ENCODE results near the gene GOLGA8S. TPM values are rescaled to one million over a fixed set of nuclear protein-coding genes. Genes with fewer than 3 reads are reported as not detected.
"Not testable (repeated sequence)": the region's sequence is repeated elsewhere in the genome, so short reads cannot be mapped to it uniquely, and the experiment has no call there.

GOLGA8S gene
- total RNA-seq, 1 donor from 2014 or later, result not detected

GRCh38 chr15:23395030-23395692, 40.6 kb downstream of the GOLGA8S start:
- Histone ChIP-seq H3K4me2 (no peak overlapping the region), H3K4me1 (no peaks in the 10 kb centered on the region), H3F3A (ENCODE audit: low read depth) (no peaks in the 10 kb centered on the region), H3K27ac (no peak overlapping the region), H3K27me3 (no peaks in the 10 kb centered on the region), H3K36me3 (no peaks in the 10 kb centered on the region), H3K4me3 (no peak overlapping the region), H3K9ac (no peak overlapping the region), H3K79me2 (ENCODE audit: low read depth) (no peaks in the 10 kb centered on the region), H4K20me1 (ENCODE audit: low read depth) (no peaks in the 10 kb centered on the region), H2AFZ (replicated peaks) (no peak overlapping the region), H3K9me3 (ENCODE audit: low read depth) (no peaks in the 10 kb centered on the region)
- Mint-ChIP-seq H3K4me3 (no peak overlapping the region), H3K4me1 (no peaks in the 10 kb centered on the region), H3K27me3 (ENCODE audit: insufficient read depth, low read depth) (peaks cover 2% of the 10 kb centered on the region), H3K36me3 (no peaks in the 10 kb centered on the region), H3K9me3 (peaks cover 27% of the 10 kb centered on the region), H3K27ac (no peak overlapping the region)
- TF ChIP-seq EZH2 (IDR thresholded peaks at IDR 0.05) (no peak), CTCF (IDR thresholded peaks at IDR 0.05) (no peak), EZH2phosphoT487 (IDR thresholded peaks at IDR 0.05) (no peak)
- DNase-seq (ENCODE audit: low spot score), result no peak

DNA sequence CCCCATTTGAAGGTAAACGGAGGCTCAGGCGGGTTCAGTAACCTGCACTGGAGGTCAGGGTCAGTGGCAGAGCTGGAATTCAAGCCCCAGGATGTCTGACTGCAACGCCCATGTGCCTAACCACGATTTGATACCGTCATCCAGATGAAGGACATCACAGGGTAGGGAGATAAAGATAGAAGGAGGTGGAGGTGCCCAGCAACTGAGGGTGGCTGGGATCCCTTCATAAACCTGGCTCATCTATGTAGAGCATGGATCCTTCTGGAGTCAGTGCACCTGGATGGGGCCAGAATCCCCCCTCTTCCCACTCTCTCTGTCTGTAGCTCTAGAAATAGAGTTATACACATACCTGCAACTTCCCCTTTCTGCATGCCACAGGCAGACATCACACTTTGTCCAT, 41.3 kb downstream of the GOLGA8S start:
- no peaks in the 10 kb centered on the region for H3K4me1 Mint-ChIP-seq
- peaks cover 2% of the 10 kb centered on the region for H3K27me3 Mint-ChIP-seq (ENCODE audit: insufficient read depth, low read depth)
- Histone ChIP-seq H3K79me2 (ENCODE audit: low read depth) (no peaks in the 10 kb centered on the region), H2AFZ (replicated peaks) (no peak overlapping the region), H3K4me3 (no peak overlapping the region), H3K27me3 (no peaks in the 10 kb centered on the region), H3K4me1 (no peaks in the 10 kb centered on the region), H3K4me2 (no peak overlapping the region), H3K9me3 (ENCODE audit: low read depth) (no peaks in the 10 kb centered on the region), H3F3A (ENCODE audit: low read depth) (no peaks in the 10 kb centered on the region), H4K20me1 (ENCODE audit: low read depth) (no peaks in the 10 kb centered on the region), H3K36me3 (no peaks in the 10 kb centered on the region), H3K9ac (no peak overlapping the region), H3K27ac (no peak overlapping the region)
- peaks cover 29% of the 10 kb centered on the region for H3K9me3 Mint-ChIP-seq
- no peak overlapping the region for H3K27ac Mint-ChIP-seq
- no peaks in the 10 kb centered on the region for H3K36me3 Mint-ChIP-seq
- no peak for DNase-seq (ENCODE audit: low spot score)
- no peak overlapping the region for H3K4me3 Mint-ChIP-seq
- TF ChIP-seq EZH2 (IDR thresholded peaks at IDR 0.05) (no peak), CTCF (IDR thresholded peaks at IDR 0.05) (no peak)

DNA sequence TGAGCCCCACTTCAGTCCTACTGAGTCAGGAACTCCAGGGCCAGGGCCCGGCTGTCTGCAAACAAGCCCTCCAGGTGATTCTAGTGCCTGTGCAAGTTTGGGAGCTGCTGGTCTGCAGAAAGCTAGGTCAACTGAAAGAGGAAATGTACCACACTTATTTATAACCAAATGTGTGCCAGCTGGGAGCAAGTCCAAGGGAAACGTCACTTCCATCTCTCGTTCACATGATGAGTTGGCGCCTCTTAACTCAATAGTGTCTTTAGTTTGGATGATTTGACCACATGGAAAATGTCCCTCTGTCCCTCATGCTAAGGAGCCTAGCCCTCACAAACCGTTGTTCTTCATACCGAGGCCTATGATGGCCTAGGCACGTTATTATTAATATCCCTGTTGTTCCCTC, 43.2 kb downstream of the GOLGA8S start:
- H4K20me1 ChIP-seq (ENCODE audit: low read depth), result no peaks in the 10 kb centered on the region
- no peaks in the 10 kb centered on the region for H3K36me3 Mint-ChIP-seq
- no peaks in the 10 kb centered on the region for H3K9me3 ChIP-seq (ENCODE audit: low read depth)
- H3K4me2 ChIP-seq, result no peak overlapping the region
- H3F3A ChIP-seq (ENCODE audit: low read depth), result no peaks in the 10 kb centered on the region
- H3K27ac ChIP-seq, result no peak overlapping the region
- no peak overlapping the region for H3K27ac Mint-ChIP-seq
- no peaks in the 10 kb centered on the region for H3K4me1 Mint-ChIP-seq
- no peak overlapping the region for H3K4me3 ChIP-seq
- DNase-seq (ENCODE audit: low spot score), result no peak
- no peaks in the 10 kb centered on the region for H3K4me1 ChIP-seq
- H3K27me3 ChIP-seq, result no peaks in the 10 kb centered on the region
- H3K4me3 Mint-ChIP-seq, result no peak overlapping the region
- TF ChIP-seq EZH2phosphoT487 (IDR thresholded peaks at IDR 0.05) (no peak), CTCF (IDR thresholded peaks at IDR 0.05) (no peak), EZH2 (IDR thresholded peaks at IDR 0.05) (no peak)
- peaks cover 2% of the 10 kb centered on the region for H3K27me3 Mint-ChIP-seq (ENCODE audit: insufficient read depth, low read depth)
- no peaks in the 10 kb centered on the region for H3K36me3 ChIP-seq
- no peaks in the 10 kb centered on the region for H3K79me2 ChIP-seq (ENCODE audit: low read depth)
- H2AFZ ChIP-seq (replicated peaks), result no peak overlapping the region
- no peak overlapping the region for H3K9ac ChIP-seq
- peaks cover 30% of the 10 kb centered on the region for H3K9me3 Mint-ChIP-seq

DNA sequence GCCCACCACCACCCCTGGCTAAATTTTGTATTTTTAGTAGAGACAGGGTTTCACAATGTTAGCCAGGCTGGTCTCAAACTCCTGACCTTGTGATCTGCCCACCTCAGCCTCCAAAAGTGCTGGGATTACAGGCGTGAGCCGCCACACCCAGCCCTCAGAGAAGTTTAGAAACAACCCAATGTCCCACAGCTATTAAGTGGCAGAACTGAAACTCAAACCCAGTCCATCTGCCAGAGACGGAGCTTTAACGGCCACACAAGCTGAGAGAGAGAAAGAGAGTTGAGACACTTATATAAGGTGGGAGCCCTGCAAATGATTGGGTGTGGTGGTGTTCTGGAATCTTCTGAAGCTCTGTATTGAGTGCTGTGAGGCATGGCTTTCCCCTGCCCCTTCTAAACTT, 43.8 kb downstream of the GOLGA8S start:
- H3K4me3 ChIP-seq; H3K79me2 ChIP-seq (ENCODE audit: low read depth); H3K9ac ChIP-seq; H3K9me3 ChIP-seq (ENCODE audit: low read depth); H3K4me2 ChIP-seq; H3K27ac Mint-ChIP-seq; H3F3A ChIP-seq (ENCODE audit: low read depth); H3K4me3 Mint-ChIP-seq; H3K36me3 Mint-ChIP-seq; H3K36me3 ChIP-seq; H3K4me1 ChIP-seq; H3K27ac ChIP-seq; H3K4me1 Mint-ChIP-seq; H4K20me1 ChIP-seq (ENCODE audit: low read depth); H3K27me3 ChIP-seq; DNase-seq (ENCODE audit: low spot score); H2AFZ ChIP-seq (replicated peaks); H3K27me3 Mint-ChIP-seq (ENCODE audit: insufficient read depth, low read depth): not testable (repeated sequence)
- H3K9me3 Mint-ChIP-seq, result peaks cover 33% of the 10 kb centered on the region

- not testable (repeated sequence) for DNase-seq (ENCODE audit: low spot score); H3K27me3 ChIP-seq; H3K27ac ChIP-seq
Measured at GRCh38 chr15:23399207-23399606, 44.7 kb downstream of the GOLGA8S start.

More at GRCh38 chr15:23399207-23399606, 44.7 kb downstream of the GOLGA8S start:
- not testable (repeated sequence) for H3K9ac ChIP-seq; H3K9me3 ChIP-seq (ENCODE audit: low read depth); H2AFZ ChIP-seq (replicated peaks); H3K79me2 ChIP-seq (ENCODE audit: low read depth); H3K36me3 Mint-ChIP-seq; H3K27ac Mint-ChIP-seq; H3K36me3 ChIP-seq; H3F3A ChIP-seq (ENCODE audit: low read depth); H3K4me3 Mint-ChIP-seq; H3K4me3 ChIP-seq; H3K4me2 ChIP-seq; H3K4me1 Mint-ChIP-seq; H3K27me3 Mint-ChIP-seq (ENCODE audit: insufficient read depth, low read depth); H3K4me1 ChIP-seq; H4K20me1 ChIP-seq (ENCODE audit: low read depth)
- peaks cover 32% of the 10 kb centered on the region for H3K9me3 Mint-ChIP-seq
